Right ventricle myocardium superior (tissue), 1 donor: ENCODE measurements around the gene FBXO47. TPM values are rescaled to one million over a fixed set of nuclear protein-coding genes. Genes with fewer than 3 reads are reported as not detected.

Experiments used
- ATAC-seq: fragments of 200-7000 bp; cut with Tn5 transposase; one replicate; pipeline ENCODE4 v1.9.1; 2020; ENCODE audit warnings: mild to moderate bottlenecking; ENCODE audit not compliant: poor library complexity
- DNase-seq: peaks from one replicate; pipeline ENCODE4 v3.0.0-alpha.2; 2020
- intact Hi-C: fragments of 100-400 bp; cut with DNase I; formaldehyde crosslinking; loops from one replicate; pipeline ENCODE4 v1.11.2; 2022
- long read RNA-seq: library from polyadenylated mRNA; unstranded; transcript quantifications from one replicate; pipeline ENCODE4 v2.0.0, GENCODE V29; 2021
- total RNA-seq: library from RNA; stranded (reverse); fragmentation: NEBNext Ultra II Directional; extraction: Animal tissue kit (Norgen Biotek cat#: 25700); gene quantifications from one replicate; pipeline ENCODE4 v1.2.1, GENCODE V29; 2021
- donor health status: DM: no; HTN: yes; CAD: no; lungs with severe emphysema.

FBXO47 gene, protein sequence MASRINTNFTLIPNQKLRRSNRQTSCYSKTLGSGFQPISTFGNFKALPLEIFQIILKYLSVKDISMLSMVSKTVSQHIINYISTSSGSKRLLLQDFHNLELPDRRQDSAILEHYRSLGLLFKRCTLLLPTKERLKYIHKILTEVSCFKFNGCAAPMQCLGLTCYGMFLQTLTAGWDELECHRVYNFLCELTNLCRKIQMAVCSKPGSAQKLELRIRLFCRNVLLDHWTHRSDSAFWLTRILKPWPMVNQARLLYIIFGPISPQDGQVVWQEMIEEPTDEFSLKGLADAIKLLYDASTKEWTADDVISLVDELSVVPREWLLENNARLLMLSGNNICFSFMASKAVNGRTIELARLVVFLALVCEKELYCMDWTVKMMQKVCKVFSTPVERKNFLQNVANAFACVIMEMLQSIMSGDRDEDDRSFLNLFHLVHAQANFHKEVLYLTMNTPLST
- not detected for total RNA-seq
- long read RNA-seq, result 0 reads

DNA sequence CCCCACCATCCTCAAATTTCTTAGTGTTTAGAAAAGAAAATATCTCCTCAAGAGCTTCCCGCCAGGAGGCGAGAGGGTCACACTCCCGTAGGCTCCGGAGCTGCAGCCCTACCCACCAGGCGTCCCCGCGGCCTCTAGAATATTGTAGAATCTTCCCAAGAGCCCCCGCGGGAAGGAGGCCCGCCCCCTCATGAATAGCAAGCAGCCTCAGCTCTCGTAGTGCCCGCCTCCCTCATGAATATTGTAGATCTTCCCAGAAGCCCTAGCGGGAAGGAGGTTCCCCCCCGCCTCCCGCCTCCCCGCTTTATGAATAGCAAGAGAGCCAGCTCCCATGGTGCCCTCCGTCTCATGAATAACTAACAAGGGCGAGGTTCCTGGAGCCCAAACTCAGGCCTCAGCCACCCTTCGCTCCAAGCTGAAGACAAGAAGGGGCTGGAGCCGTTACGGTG, at the start of gene FBXO47:
Gene FBXO47, minus strand, starts transcription at position 114 of the 449 bp plus-strand sequence. CDS start 4,378 bp downstream, outside the sequence.
- peak; percentile 99 for ATAC-seq
- peak; percentile 97 for DNase-seq
- intact Hi-C loops, result no loop called here

DNA sequence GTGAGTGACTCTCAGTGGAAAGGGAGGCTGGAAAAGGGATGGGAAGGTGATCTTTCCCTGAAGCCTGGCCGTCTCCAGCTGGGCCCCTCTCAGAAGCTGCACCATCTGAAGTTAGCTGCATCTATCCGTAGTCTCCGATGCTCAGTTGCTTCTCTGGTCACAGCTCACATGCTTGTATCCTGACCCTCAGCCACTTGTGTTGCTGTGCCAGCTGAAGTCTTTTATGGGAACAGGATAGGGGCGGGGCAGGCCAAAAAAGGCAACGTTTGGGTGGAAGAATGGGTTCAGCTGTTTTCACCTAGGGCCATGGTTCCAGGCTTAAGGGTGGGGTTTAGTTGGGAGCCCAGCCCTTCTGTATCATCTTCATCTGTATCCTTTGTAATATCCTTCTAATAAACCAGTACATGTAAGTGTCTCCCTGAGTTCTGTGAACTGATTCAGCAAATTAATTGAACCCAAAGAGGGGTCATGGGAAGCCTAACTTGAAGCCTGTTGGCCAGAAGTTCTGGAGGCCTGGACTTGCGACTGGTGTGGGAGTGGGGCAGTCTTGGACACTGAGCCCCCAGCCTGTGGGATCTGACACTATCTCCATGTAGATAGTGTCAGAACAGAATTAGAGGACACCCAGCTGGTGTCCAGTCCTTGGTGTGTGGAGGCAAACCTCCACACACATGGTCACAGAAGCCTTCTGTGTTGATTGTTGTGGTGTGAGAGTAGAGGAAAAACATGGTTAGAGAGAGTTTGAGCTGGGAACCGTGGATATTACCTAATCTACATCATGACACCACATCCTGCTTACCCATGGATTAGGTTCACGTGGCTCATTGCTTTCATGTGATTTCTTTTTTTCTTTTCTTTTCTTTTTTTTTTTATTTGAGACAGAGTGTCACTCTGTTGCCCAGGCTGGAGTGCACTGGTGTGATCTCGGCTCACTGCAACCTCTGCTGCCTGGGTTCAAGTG, 49.3 kb upstream of the FBXO47 start:
- DNase-seq (no peak), ATAC-seq (no peak)
- intact Hi-C loops, result no loop called here

DNA sequence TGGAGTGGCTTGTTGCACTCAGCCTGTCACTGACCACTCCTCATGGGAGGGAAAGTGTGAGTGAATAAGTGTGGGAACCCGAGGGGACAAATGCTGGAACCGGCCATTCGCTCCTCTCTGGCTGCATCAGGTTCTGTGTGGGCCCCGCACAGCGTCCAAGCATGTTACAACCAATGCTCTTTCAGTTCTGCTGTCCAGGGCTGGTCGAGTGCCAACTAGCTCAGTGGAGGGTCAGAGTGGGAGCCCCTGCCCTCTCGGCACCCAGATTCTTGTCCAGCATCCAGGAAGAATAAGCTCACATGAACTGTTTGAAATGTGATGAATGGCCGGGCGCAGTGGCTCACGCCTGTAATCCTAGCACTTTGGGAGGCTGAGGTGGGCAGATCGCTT, 48.3 kb upstream of the FBXO47 start:
- no peak for ATAC-seq
- intact Hi-C loops, result no loop called here
- no peak for DNase-seq

DNA sequence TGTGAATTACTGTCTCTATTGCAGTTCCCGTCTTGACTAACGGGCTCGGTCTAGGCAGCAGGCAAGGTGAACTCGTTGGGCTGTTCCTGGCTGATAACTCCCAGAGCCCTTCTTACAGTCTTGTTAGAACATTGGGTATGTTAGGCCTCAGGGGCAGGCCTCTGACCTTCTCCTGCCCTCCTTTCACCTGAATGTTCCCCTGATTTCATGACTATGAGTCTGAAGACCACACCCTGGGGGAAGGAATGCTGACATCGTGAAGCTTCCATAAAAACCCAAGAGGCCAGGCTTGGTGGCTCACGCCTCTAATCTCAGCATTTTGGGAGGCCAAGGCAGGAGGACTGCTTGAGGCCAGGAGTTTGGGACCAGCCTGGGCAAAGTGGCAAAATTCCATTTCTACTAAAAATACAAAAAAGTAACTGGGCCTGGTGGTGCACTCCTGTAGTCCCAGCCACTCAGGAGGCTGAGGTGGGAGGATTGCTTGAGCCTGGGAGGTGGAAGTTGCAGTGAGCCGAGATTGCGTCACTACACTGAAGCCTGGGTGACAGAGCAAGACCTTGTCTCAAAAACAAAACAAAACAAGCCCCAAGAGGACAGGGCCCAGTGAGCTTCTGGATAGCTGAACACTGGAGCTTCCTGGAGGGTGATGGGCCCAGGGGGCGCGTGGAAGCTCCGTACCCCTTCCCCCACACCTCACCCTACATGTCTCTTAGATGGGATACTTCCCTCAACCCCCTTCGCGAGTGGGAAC, 47.8 kb upstream of the FBXO47 start:
- intact Hi-C loops, result no loop called here
- DNase-seq, result no peak
- peak; percentile 20 for ATAC-seq

DNA sequence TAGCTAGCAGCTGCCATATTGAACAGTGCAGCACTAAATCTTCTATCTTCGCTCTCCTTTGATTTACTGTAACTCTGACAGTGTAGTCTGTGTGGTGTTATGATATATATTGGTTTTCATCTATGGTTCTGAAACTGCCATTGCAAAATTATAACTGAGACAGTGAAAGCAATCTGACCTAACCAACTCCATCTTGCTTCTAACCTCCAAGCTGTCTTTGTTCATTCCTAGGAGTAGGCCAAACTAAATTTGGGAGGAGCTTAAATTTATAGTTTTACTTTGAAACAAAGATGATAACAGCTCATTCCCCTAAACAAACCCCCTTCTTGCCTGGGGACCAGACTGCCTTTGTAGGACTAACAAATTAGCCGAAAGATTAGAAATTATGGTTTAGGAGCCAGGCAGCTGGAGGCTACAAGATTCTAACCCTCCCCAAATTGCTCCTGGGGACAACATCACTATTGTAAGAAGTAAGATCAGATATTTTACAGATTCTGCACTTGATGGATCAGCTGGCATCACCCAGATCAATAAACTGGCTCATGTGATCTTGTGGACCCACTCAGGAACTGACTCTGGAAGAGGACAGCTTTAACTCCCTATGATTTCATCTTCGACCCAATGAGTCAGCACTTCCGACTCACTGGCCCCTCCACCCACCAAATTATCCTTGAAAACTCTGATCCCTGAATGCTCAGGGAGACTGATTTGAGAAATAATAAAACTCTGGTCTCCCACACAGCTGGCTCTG, 47.0 kb upstream of the FBXO47 start:
- ATAC-seq (no peak), DNase-seq (no peak)
- intact Hi-C loops, result no loop called here

DNA sequence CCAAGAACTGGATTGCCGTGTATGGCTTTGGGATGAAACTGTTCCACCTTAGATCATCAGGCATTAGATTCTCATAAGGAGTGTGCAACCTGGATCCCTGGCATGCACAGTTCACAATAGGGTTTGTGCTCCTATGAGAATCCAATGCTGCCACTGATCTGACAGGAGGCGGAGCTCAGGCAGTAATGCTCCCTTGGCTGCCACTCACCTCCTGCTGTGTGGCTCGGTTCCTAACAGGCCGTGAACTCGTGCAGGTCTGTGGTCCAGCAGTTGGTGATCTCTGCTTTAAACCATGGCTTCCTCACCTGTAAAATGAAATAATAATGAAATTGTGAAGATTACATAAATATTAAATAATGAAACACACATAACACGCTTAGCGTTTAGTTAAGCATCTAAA, 45.5 kb upstream of the FBXO47 start:
- intact Hi-C loops, result no loop called here
- DNase-seq, result no peak
- ATAC-seq, result no peak

DNA sequence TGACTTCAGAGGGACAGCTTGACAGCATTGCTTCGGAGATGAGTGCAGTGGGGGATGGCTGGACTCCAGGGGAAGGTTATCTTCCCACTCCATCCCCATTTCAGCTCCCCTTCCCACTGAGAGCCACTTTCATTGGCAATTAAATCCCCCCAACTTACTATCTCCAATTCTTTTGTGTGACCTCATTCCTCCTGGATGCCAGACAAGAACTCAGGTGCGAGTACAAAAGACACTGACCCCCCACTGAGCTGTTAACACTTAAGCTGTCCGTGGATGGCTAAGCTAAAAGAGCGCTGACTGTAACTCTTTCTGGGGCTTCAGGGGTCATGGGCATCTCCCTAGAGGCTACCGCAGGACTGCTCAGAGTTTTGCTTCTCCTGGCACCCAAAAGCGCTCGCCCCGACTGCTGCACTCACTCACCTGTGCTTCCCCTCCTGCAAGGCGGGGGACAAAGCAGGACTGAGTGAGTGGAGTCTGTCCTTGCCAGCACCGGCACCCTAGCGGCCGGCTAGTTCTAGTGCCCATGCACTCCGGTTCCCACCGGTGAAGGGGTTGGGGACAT, 44.8 kb upstream of the FBXO47 start:
- DNase-seq (no peak), ATAC-seq (no peak)
- intact Hi-C loops, result no loop called here

DNA sequence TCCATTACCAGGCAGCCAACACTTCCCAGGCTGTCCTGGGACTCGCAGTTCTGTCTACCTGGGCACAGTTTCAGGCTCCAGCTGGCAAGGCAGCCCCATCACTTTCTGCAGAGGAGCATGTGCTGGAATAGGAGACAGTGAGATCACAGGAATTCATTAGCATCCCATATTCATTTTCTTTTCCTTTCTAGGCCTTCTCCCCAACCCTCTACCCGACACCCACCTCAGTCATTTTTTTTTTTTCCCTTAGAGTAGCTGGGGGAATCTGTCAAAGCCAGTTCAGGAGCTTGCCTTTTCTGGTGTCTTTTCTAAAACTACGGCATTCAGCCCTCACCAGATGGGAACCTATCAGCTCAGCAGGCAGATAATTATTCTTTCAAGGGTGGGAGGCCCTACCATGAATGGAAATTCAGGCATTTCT, 42.4 kb upstream of the FBXO47 start:
- DNase-seq (no peak), ATAC-seq (no peak)
- intact Hi-C loops, result no loop called here

DNA sequence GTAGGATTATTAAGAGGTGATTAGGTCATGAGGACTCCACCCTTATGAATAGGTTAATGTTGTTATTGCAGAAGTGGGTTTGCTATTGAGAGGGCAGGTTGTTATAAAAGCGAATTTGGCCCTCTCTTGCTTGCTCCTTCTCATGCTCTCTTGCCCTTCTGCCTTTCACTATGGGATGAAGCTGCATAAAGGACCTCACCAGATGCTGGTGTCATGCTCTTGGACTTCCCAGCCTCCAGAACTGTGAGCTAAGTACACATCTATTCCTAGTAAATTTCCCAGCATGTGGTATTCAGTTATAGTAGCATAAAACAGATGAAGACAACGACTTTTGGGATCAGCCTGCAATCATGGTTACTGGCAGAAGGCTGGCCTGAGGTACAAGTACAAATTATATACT, 41.4 kb upstream of the FBXO47 start:
- ATAC-seq, result no peak
- DNase-seq, result no peak
- intact Hi-C loops, result no loop called here

DNA sequence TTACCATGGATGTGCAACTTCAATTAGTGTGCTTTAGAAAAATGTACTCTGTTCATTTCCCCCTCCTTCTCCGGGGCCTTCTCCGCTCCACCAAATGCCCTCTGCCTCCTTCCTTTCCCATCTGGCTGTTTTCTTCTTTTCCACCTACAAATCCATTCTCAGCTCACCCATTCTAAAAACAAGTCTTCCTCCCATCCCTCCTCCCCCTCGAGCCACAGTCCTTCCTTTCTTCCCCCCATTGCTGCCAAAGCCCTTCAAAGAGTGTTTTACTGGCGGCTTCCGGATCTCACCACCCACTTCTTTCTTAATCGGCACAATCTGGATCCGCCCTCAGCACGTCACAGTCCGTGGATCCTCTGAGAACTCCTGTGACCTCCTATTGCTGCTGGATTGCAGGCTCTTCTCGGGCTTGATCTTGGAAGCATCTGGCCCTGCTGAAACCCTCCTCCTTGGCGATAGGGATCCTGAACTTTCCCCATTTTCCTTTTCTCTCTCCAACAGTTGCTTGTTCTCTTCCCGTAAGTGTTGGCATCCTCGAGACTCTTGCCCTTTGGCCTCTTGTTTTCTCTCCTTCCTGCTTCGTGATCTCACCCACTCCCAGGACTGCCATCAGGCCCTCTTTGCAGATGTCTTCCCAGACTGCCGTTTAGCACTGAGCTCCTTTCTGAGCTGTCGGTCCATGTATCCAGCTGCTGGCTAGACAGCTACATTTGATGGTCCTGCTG, 36.0 kb upstream of the FBXO47 start:
- DNase-seq (peak; percentile 90), ATAC-seq (peak; percentile 91)
- intact Hi-C loops, result no loop called here

DNA sequence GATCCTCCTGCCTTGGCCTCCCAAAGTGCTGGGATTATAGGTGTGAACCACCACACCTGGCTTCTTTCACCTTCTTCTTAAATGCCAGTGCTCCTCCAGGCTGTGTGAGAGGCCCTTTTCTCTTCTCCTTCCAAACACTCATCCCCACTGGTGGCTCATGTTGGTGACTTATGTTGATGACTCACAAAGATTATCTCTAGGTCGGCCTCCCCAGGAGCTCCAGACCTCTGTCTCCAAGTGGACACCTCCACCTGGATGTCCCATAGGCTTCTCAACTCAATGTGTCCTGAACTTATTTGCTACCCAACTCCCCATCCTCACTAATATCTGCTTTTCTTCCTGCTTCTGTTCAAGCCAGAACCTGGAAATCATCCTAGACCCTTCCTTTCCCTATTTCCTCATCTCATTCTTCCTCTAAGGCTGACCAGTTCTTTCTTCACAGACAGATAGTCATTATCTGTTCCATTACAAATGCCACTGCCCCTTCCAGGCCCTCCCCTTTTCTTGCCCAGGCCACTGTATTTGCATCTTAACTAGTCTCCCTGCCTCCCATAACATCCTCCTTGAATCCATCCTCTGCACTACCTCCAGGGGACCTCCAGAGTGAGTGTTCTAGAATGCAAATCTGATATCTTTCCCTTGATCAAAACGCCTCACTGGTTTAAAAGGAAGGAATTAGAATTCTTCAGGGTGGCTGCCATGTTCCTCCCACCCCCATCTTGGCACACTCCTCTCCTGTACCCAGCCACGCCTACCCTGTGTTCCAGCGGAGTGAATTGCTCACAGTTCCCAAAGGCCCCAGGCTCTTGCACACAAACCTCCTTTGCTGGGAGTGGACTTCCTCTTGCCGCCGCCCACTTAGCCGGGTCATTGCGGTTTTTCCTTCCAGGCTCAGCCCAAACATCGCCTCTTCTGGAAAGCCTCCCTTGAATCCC, 34.8 kb upstream of the FBXO47 start:
- ATAC-seq, result peak; percentile 92
- peak; percentile 90 for DNase-seq
- intact Hi-C loops, result no loop called here

DNA sequence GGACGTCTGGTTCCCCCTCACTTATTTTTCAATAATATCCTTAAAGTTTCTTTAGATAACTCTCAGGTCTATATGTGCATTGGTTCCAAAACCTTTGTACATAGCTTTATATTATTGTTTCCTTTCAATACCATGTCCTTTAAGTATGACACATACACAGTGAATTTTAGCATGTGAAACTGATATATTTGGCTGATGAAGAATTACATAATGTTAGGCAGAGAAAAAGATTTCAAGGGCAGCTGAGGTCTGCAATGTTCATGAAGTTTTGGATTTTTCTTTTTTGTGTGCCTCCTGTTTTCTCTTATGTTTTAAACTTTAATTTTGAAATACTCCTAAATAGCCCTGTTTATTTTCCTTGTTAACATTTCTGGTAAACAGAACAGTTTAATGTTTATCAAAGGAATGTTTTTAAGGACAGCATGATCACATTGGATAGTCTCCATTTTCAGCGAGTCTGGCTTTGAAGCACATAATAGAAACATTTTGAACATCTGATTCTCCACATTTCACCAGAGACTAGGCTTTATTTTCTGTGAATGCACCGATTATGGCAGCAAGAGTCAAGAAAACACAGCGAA, 32.9 kb upstream of the FBXO47 start:
- DNase-seq, result no peak
- intact Hi-C loops, result no loop called here
- ATAC-seq, result no peak

DNA sequence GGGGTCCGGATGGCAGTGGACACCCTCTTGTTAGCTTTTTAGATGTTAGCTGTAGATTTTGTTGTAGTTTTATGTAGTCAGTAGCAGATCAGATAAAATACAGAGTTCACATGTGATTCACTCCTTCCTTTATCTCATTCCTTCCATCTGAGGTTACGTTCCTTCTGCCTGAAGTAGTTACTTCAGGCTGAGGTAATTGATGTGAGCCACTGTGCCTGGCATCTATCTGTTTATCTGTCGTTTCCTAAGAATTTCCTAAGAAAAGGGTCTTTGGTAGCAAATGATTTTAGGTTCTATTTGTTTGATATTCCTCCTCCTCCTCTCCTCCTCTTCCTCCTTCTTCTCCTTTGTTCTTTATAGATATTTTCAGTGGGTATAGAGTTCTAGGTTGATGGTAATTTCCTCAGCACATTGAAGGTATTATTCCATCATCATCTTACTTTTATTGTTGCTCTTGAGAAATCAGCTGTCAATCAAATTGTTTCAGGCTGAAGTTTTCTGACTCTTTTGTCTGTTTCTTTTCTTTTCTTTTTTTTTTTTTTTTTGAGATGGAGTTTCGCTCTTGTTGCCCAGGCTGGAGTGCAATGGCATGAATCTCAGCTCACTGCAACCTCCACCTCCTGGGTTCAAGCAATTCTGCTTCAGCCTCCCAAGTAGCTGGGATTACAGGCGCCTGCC, 29.6 kb upstream of the FBXO47 start:
- no peak for DNase-seq
- intact Hi-C loops, result no loop called here
- ATAC-seq, result no peak

DNA sequence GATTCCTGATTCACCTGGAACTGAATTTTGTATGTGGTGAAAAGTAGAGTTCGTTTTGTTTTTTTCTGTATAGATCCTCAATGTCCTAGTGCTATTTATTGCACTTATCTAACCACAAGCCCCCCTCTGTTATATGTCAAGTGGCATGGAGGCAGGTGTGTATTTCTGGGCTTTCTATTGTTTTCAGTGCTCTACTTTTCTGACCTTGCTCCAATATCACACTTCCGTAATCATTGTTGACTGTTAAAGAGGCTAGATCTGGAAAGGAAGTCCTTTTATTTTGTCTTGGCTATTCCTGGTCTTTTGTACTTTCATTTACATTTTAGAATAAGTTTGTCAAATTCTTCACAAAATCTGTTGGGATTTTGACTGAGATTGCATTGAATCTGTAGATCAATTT, 26.8 kb upstream of the FBXO47 start:
- intact Hi-C loops, result no loop called here
- ATAC-seq, result no peak
- DNase-seq, result no peak

DNA sequence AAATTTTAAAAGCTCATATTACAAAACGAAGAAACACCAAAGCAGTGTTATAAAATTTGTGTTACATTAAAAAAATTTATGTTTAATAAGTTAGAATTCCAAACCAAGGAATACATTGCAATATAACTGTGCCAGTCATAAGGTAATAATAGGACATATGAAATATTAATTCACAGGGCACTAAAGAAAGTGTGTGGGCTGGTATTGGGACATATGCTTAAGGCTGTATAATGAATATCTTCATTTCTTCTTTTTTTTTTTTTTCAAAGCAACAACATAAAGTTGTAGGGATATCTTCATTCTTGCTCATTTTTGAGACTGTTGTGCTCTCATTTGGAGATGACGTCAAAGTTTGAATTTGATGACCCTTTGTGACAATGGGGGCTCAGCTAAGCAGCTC, 17.5 kb upstream of the FBXO47 start:
- ATAC-seq (no peak), DNase-seq (no peak)
- intact Hi-C loops, result loop anchor here (5.0 kb wide), 1 partner anchor 168 kb away; the partner anchor contains the start of gene PLXDC1
